HepG2 (cell line): ENCODE data around the gene AQP10. TPM values are rescaled to one million over a fixed set of nuclear protein-coding genes. Genes with fewer than 3 reads are reported as not detected.

Experiments
- ATAC-seq: fragments of 200-7000 bp; cut with Tn5 transposase; 3 replicates; pipeline ENCODE4 v1.9.1; 2020; ENCODE audit warnings: mild to moderate bottlenecking, moderate library complexity
- BruUV-seq: library from RNA; stranded (reverse); fragments of 400-500 nt; replicated peaks from 2 replicates; lab custom pipeline; 2021; lab: Mats Ljungman, UMichigan
- CTCF ChIA-PET: fragments of 300-600 bp; formaldehyde crosslinking; extraction: SDS; loops from one replicate; lab custom pipeline; 2021; ENCODE audit warnings: low total read pairs, inconsistent platforms, low intra/inter-chr PET ratio; lab: Yijun Ruan, JAX
- POLR2A ChIA-PET: fragments of 350-600 bp; sonication (Branson Sonifier 250); formaldehyde crosslinking; loops from one replicate; lab custom pipeline; 2020; ENCODE audit warnings: antibody characterized with exemption, inconsistent platforms; lab: Yijun Ruan, JAX
- DNase-seq: peaks from one replicate; pipeline ENCODE4 v3.0.0-alpha.2; 2015; ENCODE audit warnings: low spot score
- FAIRE-seq: peaks from 3 replicates; lab custom pipeline; 2011; peaks lifted over from hg19 to GRCh38; lab: Jason Lieb, UNC
- H2AFZ ChIP-seq: one replicate; pipeline ENCODE4 v1.6.1; 2011; ENCODE audit warnings: low read length, inconsistent platforms
- H3K27ac ChIP-seq: fragments of 300-600 bp; 3 replicates; pipeline ENCODE4 v1.8.0; 2011; ENCODE audit warnings: mixed run types, mild to moderate bottlenecking, mixed read lengths, low read length, inconsistent platforms; ENCODE audit not compliant: insufficient read depth; ENCODE audit errors: extremely low read length
- H3K27me3 ChIP-seq, 2 experiments: fragments of 200-600 bp in 1 of 2; 2 replicates in 1 of 2; 3 replicates in 1 of 2; pipeline versions ENCODE4 v1.6.0 to v1.8.0; 2011; ENCODE audit warnings: low read length in 2 of 2, mild to moderate bottlenecking in 2 of 2, moderate library complexity in 2 of 2, inconsistent platforms in 1 of 2; ENCODE audit not compliant: insufficient read depth in 2 of 2, control insufficient read depth in 1 of 2
- H3K36me3 ChIP-seq, 2 experiments: fragments of 200-600 bp in 1 of 2; replicated peaks in 1 of 2; 2 replicates in 1 of 2; 3 replicates in 1 of 2; pipeline versions ENCODE4 v1.5.1 to v1.8.0; 2011; ENCODE audit warnings: low read length in 2 of 2, inconsistent platforms in 1 of 2; ENCODE audit not compliant: insufficient read depth in 2 of 2, control insufficient read depth in 1 of 2
- H3K4me1 ChIP-seq: 2 replicates; pipeline ENCODE4 v1.5.1; 2012; ENCODE audit warnings: low read length, inconsistent platforms; ENCODE audit not compliant: insufficient read depth
- H3K4me2 ChIP-seq: 2 replicates; pipeline ENCODE4 v1.6.0; 2011; ENCODE audit warnings: low read depth, low read length, inconsistent platforms
- H3K4me3 ChIP-seq, 3 experiments: fragments of 200-600 bp in 1 of 3; sonication (generic), shearing (Covaris generic) in 1 of 3; replicated peaks in 1 of 3; 2 replicates each; pipeline ENCODE4 v1.5.1; 2011 to 2016; ENCODE audit warnings: low read length in 3 of 3, inconsistent platforms in 2 of 3, low read depth in 2 of 3, mild to moderate bottlenecking in 2 of 3, control low read depth in 1 of 3, mixed read lengths in 1 of 3; ENCODE audit not compliant: insufficient read depth in 1 of 3
- H3K79me2 ChIP-seq: one replicate; pipeline ENCODE4 v1.6.1; 2011; ENCODE audit warnings: low read length, inconsistent platforms; ENCODE audit not compliant: insufficient read depth
- H3K9ac ChIP-seq: 2 replicates; pipeline ENCODE4 v1.6.0; 2011; ENCODE audit warnings: mild to moderate bottlenecking, low read depth, low read length, inconsistent platforms; ENCODE audit not compliant: insufficient read depth
- H3K9me3 ChIP-seq: 2 replicates; pipeline ENCODE4 v1.5.1; 2012; ENCODE audit warnings: mild to moderate bottlenecking, low read length
- H4K20me1 ChIP-seq: 2 replicates; pipeline ENCODE4 v1.6.0; 2011; ENCODE audit warnings: inconsistent platforms, mild to moderate bottlenecking, low read length, moderate library complexity; ENCODE audit not compliant: insufficient read depth
- FOXP1 ChIP-seq, 2 experiments: fragments of 450-650 bp in 1 of 2; IDR thresholded peaks; 2 replicates each; pipeline ENCODE4 v1.6.1; 2017 to 2018; ENCODE audit warnings: antibody characterized with exemption in 1 of 2
- GZF1 ChIP-seq: sonication (generic); formaldehyde crosslinking; IDR thresholded peaks from 2 replicates; pipeline ENCODE4 v1.5.1; 2020; ENCODE audit warnings: mild to moderate bottlenecking, missing genetic modification reagents
- HOXD1 ChIP-seq: sonication (generic); formaldehyde crosslinking; IDR thresholded peaks from 2 replicates; pipeline ENCODE4 v1.5.0; 2020; ENCODE audit warnings: missing genetic modification reagents
- ISX ChIP-seq: sonication (generic); formaldehyde crosslinking; conservative IDR thresholded peaks from 2 replicates; pipeline ENCODE4 v1.5.0; 2020; ENCODE audit warnings: missing genetic modification reagents
- MXI1 ChIP-seq: IDR thresholded peaks from 3 replicates; pipeline ENCODE4 v1.6.1; 2012; ENCODE audit warnings: low read depth, low read length, inconsistent platforms, borderline replicate concordance
- PITX1 ChIP-seq: sonication (generic); formaldehyde crosslinking; IDR thresholded peaks from 2 replicates; pipeline ENCODE4 v1.5.1; 2020; ENCODE audit warnings: mild to moderate bottlenecking, missing genetic modification reagents
- POLR2A ChIP-seq, 2 experiments: IDR thresholded peaks; 2 replicates each; pipeline ENCODE4 v1.6.1; 2011; ENCODE audit warnings: low read depth in 2 of 2, low read length in 2 of 2, mild to moderate bottlenecking in 1 of 2, moderate library complexity in 1 of 2; ENCODE audit not compliant: insufficient read depth in 1 of 2
- SCMH1 ChIP-seq: sonication (generic); formaldehyde crosslinking; IDR thresholded peaks from 2 replicates; pipeline ENCODE4 v1.9.0; 2021; ENCODE audit warnings: missing genetic modification reagents, mild to moderate bottlenecking, borderline replicate concordance
- ZNF616 ChIP-seq: sonication (generic); formaldehyde crosslinking; IDR thresholded peaks from 2 replicates; pipeline ENCODE4 v1.5.0; 2020; ENCODE audit warnings: low read depth, mild to moderate bottlenecking, missing genetic modification reagents
- WGBS: methylation state at CpG from one replicate; pipeline ENCODE4 v1.1.6; 2017; ENCODE audit warnings: low lambda C conversion rate; 5-methylcytosine and 5-hydroxymethylcytosine counted together
- in situ Hi-C: cut with HindIII; loops from 2 replicates; pipeline ENCODE4 v1.10.0; 2017; ENCODE audit warnings: low pct_unique_long_range_greater_than_20kb; ENCODE audit not compliant: extremely low pct_ligation_motif_present
- intact Hi-C: fragments of 100-400 bp; cut with micrococcal nuclease; formaldehyde crosslinking; loops from one replicate; pipeline ENCODE4 v1.10.0; 2022; ENCODE audit not compliant: unreplicated experiment
- polyA plus RNA-seq, 8 experiments: library from polyadenylated mRNA; depleted of rRNA in 3 of 8; stranded (reverse) in 7 of 8; unstranded in 1 of 8; fragments of >200 nt; fragmentation: Illumina TruSeq in 4 of 8; extraction: Trizol in 4 of 8; gene quantifications; 2 replicates each; pipeline versions ENCODE4 v1.2.1 to v1.2.3, GENCODE V29; 2011 to 2016; ENCODE audit warnings: low read depth in 4 of 8, missing spikeins in 1 of 8, mixed read lengths in 1 of 8; ENCODE audit not compliant: insufficient read depth in 1 of 8
- total RNA-seq, 5 experiments: library from RNA; depleted of rRNA; stranded (reverse); fragments of >200 nt; fragmentation: Illumina TruSeq; extraction: Trizol; gene quantifications; 2 replicates each; pipeline ENCODE4 v1.2.3, GENCODE V29; 2016; ENCODE audit warnings: low read depth in 1 of 5
- TF ChIP-seq, protein P1 (sequence below): sonication (generic); formaldehyde crosslinking; IDR thresholded peaks from 2 replicates; pipeline ENCODE4 v1.4.0; 2020; ENCODE audit warnings: missing genetic modification reagents
- TF ChIP-seq, protein P2 (sequence below): sonication (generic); formaldehyde crosslinking; IDR thresholded peaks from 2 replicates; pipeline ENCODE4 v1.4.0; 2020; ENCODE audit warnings: missing genetic modification reagents

Gene AQP10
- total and polyA plus RNA-seq, 2 of the 13 experiments (the other 11 are each of a cell fraction or from before 2014, with no cell fraction given): 0.30 TPM; not detected in 1

DNA sequence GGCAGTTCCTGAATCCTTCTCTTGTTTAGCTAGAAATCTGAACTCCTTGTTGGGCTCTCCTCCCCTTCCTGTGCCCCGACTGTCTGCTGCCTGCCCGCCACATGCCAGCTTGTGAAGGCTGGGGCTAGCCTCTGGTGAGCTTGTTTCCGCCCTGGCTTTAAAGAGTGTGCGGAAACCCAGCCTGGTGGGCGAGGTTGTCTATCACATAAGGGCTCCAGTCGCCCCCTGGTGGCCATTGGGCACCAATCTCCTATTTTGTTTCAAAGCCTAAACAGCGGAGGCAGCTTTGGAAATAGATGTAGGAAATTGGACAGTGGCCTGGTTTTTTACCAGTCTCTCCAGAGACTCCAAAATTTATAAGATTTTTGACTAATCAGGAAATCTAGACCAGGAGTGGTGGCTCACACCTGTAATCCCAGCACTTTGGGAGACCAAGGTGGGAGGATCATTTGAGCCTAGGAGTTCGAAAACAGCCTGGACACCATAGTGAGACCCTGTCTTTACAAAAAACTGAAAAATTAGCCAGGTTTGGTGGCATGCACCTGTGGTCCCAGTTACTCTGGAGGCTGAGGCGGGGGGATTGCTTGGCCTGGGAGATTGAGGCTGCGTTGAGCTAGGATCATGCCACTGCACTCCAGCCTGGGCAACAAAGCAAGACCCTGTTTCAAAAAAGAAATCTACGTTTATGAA, 14.3 kb downstream of the AQP10 start (continued):
- no peak; the same call in 1 of the 2 replicates for TF ChIP-seq PITX1
- 0 out of 3 replicates have a peak, but pooled peaks have one; percentile 15 for TF ChIP-seq MXI1

DNA sequence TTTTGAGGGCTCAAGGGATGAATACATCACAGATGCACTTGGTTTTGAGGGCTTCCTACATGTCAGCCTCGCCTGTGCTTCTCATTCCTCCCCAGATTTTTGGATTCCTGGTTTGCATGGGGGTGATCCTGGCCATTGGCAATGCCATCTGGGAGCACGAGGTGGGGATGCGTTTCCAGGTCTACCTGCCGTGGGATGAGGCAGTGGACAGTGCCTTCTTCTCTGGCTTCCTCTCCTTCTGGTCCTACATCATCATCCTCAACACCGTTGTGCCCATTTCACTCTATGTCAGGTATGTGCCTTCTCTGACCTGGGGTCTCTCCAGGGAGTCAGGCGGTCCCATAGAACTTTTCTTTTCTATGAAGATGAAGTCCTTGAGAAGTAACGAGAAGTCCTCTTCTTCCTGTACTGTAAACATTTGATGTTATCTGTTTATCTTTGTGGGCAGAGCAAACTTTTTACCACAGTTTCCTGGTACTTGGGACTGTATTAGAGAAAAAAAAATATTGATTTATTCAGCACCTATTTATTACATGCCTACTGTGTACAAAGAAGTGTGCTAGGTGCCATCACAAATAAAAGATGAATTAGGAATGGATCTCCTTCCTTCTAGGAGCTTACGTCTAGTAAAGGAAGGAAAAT, 16.5 kb downstream of the AQP10 start:
- POLR2A ChIA-PET: no interaction called here
- WGBS: 92% methylated on average over 8 of the region's 8 CpGs
- Histone ChIP-seq H2AFZ (no peak overlapping the region), H3K4me1 (peaks cover 33% of the 10 kb centered on the region), H4K20me1 (no peaks in the 10 kb centered on the region), H3K27ac (no peak overlapping the region), H3K79me2 (no peaks in the 10 kb centered on the region), H3K36me3 (peaks cover 8 to 42% of the 10 kb centered on the region in 2 experiments), H3K27me3 (no peaks in the 10 kb centered on the region)
- FAIRE-seq (no peak), DNase-seq (no peak), ATAC-seq (no peak)
- CTCF ChIA-PET: interaction anchor here (5.0 kb wide), 1 partner anchor 12 kb away, joined by 100 read pairs; the partner anchor contains the start of gene ATP8B2
- intact Hi-C loops: loop anchor here (10.0 kb wide), 1 partner anchor 143 kb away; the partner anchor contains the start of gene TPM3
- no peak for TF ChIP-seq ZNF616 (CRISPR knock-in tag)
- TF ChIP-seq HOXD1 (CRISPR knock-in tag): no peak
- no peak for TF ChIP-seq POLR2A (IDR thresholded peaks at IDR 0.05; ENCODE audit: insufficient read depth in 1 of 2, low read depth in 2 of 2, low read length in 2 of 2)
- no peak for TF ChIP-seq ISX (CRISPR knock-in tag)
- TF ChIP-seq, protein P1, sequence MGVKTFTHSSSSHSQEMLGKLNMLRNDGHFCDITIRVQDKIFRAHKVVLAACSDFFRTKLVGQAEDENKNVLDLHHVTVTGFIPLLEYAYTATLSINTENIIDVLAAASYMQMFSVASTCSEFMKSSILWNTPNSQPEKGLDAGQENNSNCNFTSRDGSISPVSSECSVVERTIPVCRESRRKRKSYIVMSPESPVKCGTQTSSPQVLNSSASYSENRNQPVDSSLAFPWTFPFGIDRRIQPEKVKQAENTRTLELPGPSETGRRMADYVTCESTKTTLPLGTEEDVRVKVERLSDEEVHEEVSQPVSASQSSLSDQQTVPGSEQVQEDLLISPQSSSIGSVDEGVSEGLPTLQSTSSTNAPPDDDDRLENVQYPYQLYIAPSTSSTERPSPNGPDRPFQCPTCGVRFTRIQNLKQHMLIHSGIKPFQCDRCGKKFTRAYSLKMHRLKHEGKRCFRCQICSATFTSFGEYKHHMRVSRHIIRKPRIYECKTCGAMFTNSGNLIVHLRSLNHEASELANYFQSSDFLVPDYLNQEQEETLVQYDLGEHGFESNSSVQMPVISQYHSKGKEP (CRISPR knock-in tag): no peak
- TF ChIP-seq, protein P2, sequence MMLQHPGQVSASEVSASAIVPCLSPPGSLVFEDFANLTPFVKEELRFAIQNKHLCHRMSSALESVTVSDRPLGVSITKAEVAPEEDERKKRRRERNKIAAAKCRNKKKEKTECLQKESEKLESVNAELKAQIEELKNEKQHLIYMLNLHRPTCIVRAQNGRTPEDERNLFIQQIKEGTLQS (CRISPR knock-in tag): no peak
- TF ChIP-seq FOXP1 (IDR thresholded peaks at IDR 0.05): no peak
- no peak for TF ChIP-seq FOXP1 (CRISPR knock-in tag; IDR thresholded peaks at IDR 0.05)
- no peak for TF ChIP-seq GZF1
- TF ChIP-seq SCMH1 (CRISPR knock-in tag): no peak
- TF ChIP-seq, all 625 proteins: peak for 0
- Histone ChIP-seq H3K4me3 (no peak overlapping the region), H3K9me3 (no peaks in the 10 kb centered on the region), H3K9ac (no peak overlapping the region), H3K4me2 (no peak overlapping the region)
- in situ Hi-C loops: loop anchor here (5.0 kb wide), 1 partner anchor 155 kb away; no protein-coding TSS in a partner anchor
- BruUV-seq: no TSS peak
